ENCODE results near the gene TMC1. TPM values are rescaled to one million over a fixed set of nuclear protein-coding genes. Genes with fewer than 3 reads are reported as not detected.

The TMC1 gene
- total RNA-seq, 2 donors from 2014 or later, result not detected

DNA sequence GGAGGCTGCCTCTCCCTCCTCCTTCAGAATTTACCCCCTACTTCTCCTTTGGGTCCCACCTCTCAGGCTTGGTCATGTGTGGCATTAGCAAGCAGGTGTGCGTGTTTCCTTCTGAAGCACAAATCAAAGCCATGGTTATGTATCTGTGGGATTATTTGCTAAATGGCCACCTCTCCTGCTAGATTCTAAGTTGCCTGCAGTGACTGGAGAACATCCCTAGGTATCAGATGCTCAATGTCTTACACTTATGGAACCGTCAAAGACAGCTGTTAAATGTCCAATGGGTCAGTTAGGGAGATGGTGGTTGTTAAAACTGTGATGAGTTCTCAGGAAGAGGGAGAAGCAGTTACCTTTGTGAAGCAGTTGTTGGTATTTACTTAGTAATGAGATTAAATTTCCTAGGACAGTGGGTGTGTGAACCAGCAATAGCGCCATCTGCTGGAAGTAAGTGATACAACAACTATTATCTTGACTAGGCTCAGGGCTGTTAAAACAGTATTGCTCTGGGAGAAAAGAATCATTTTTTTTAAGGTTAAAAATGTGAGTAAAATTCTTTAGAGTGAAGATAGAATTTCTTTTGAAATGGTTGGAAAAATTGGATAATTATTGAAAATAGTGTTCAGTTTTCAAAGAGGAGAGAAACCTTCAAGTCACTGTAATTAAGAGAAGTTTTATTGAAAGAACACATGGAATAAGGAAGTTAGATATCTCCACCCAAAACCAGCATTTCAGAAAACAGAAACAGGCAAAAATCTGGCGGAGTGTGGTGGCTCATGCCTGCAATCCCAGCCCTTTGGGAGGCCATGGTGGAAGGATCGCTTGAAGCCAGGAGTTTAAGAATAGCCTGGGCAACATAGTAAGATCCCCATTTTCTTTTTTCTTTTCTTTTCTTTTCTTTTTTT lies 71.3 kb downstream of the TMC1 start:
- ATAC-seq, result peak; percentile 63 to 65
- H3K9me3 Mint-ChIP-seq, result no peaks in the 10 kb centered on the region
- peaks cover 5 to 6% of the 10 kb centered on the region in 2 donors for H3K4me1 Mint-ChIP-seq (ENCODE audit: low read depth in 2 of 2)
- no peak for DNase-seq (ENCODE audit: low spot score)
- no peaks in the 10 kb centered on the region for H3K36me3 Mint-ChIP-seq
- H3K27me3 Mint-ChIP-seq, result peaks cover 14 to 19% of the 10 kb centered on the region in 2 donors
- no peak overlapping the region for H3K4me3 Mint-ChIP-seq
- no peak overlapping the region for H3K27ac Mint-ChIP-seq

DNA sequence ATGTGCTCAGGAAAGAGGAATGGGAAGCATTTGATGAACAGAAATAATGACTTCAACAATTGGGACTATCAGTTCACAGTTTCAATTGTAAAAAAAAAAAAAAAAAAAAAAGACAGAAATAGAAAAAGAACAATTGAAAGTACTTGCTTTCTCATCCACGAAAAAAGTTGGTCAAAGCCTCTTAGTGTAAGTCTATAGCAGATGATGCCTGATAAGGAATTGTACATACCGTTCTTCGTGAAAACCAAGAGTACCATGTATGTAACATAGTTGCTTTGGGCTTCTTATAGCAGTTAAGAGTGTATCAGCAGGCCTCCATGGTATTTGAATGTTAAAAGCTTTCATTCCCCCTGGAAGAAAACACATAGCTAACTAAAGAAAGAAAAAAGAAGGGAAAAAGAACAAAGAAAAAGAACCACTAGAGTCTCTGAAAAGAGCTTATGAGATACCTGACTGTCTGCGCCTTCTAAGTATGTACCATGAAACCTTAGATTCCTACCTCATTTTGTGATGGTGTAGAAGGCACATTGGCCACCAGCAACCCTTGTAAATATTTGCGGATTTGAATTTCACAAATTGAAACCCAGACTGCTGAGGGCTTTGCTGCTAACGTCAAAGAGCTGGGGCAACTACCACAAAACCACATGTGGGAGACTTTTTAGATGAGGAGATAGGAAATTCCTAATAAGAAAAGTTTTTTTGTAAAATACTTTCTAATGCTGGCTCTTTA lies 75.2 kb downstream of the TMC1 start:
- Mint-ChIP-seq H3K36me3 (no peaks in the 10 kb centered on the region), H3K27me3 (peaks cover 11 to 19% of the 10 kb centered on the region in 2 donors), H3K9me3 (no peaks in the 10 kb centered on the region), H3K4me1 (ENCODE audit: low read depth in 2 of 2) (peaks cover 5 to 6% of the 10 kb centered on the region in 2 donors), H3K27ac (no peak overlapping the region), H3K4me3 (no peak overlapping the region)
- ATAC-seq (no peak), DNase-seq (ENCODE audit: low spot score) (no peak)

DNA sequence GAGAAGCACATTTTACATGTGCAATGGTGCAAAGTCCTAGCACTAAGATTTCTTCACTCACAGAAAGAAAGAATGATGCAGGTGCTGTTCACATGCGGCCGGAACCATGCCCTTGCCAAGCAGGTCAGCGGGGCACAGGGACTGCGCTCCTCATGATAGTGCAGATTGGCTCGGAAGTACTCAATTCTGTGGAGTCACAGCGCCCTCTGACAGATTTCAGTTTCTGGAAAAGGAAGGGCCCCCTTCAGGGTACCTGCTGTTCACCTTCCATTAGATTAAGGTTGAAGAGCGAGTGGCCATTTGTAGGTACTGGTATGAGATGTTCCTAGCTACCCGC lies 75.7 kb downstream of the TMC1 start:
- no peak overlapping the region for H3K4me3 Mint-ChIP-seq
- no peaks in the 10 kb centered on the region for H3K9me3 Mint-ChIP-seq
- ATAC-seq, result no peak
- DNase-seq (ENCODE audit: low spot score), result no peak
- H3K27ac Mint-ChIP-seq, result no peak overlapping the region
- H3K4me1 Mint-ChIP-seq (ENCODE audit: low read depth in 2 of 2), result peaks cover 5 to 6% of the 10 kb centered on the region in 2 donors
- H3K27me3 Mint-ChIP-seq, result peaks cover 11 to 19% of the 10 kb centered on the region in 2 donors
- no peaks in the 10 kb centered on the region for H3K36me3 Mint-ChIP-seq

DNA sequence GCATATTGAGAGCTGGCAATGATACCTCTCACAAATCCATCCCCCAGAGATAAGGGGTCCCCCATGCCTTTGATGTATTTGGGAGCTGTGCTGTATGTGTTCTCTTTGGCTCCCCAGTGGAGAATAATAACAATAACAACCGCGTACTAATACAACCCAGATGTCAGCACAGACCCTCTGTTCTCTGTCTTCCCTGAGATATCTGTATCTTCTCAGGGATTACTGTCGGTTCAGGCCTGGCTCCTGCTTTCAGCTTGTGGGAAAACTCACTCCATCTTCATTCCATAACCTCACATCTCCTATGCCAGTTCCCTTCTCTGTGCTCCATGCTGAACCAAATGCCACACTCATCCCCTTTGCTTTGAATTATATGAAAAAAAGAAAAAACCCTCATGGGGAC lies 76.2 kb downstream of the TMC1 start:
- no peak for DNase-seq (ENCODE audit: low spot score)
- Mint-ChIP-seq H3K4me1 (ENCODE audit: low read depth in 2 of 2) (peaks cover 5 to 6% of the 10 kb centered on the region in 2 donors), H3K4me3 (no peak overlapping the region), H3K9me3 (no peaks in the 10 kb centered on the region), H3K27ac (no peak overlapping the region), H3K36me3 (no peaks in the 10 kb centered on the region), H3K27me3 (peaks cover 9 to 19% of the 10 kb centered on the region in 2 donors)
- ATAC-seq, result no peak

DNA sequence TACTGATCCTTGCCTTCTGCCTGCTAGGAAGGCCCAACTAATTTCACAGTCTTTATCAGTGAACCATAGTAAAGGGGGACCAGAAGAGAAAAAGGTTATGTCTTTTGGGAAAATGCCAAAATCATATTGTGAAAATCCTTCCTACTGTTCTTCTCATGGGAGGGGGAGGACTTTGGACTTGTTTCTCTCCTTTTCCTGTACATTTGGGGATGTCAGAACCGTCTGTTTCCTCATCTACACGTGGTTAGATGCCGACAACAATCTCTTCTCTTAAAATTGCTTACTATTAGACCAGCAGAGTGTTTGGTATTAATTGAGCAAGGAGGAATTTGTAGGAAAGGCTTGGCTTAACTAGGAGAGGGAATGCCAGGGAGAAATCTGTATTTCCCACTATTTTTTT lies 77.2 kb downstream of the TMC1 start:
- DNase-seq (ENCODE audit: low spot score) (no peak), ATAC-seq (no peak)
- no peak overlapping the region for H3K27ac Mint-ChIP-seq
- no peaks in the 10 kb centered on the region for H3K9me3 Mint-ChIP-seq
- no peaks in the 10 kb centered on the region for H3K36me3 Mint-ChIP-seq
- H3K4me1 Mint-ChIP-seq (ENCODE audit: low read depth in 2 of 2), result peaks cover 5 to 6% of the 10 kb centered on the region in 2 donors
- peaks cover 5 to 14% of the 10 kb centered on the region in 2 donors for H3K27me3 Mint-ChIP-seq
- H3K4me3 Mint-ChIP-seq, result no peak overlapping the region

DNA sequence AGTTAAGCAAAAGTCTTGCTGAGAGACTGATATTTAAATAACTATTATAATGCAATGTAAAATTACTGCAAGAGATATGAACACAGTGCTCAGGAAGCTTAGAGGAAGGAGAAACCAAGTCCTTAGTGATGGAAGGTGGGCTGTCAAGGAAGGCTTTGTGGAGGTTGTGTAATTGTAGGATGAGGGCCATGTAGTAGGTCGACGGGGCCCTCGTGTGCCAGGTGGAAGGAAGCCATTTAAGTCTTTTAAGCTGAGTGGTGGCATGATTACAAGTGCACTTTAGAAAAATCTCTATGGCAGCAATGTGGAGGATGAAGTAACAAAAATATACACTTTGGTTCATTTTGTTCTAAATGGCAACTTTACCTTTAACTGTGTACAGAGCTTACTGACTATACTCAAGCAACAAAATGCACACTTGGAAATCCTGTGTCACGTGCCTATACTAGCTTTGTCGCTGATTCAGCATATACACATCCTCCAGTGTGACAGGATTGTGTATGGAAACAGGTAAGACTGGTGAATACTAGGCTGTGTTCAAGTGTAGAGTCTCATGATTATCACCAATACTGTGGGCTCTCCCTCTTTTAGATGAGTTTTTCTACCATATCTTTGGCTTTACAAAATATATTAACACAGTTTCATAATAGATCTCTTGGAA lies 78.6 kb downstream of the TMC1 start:
- Mint-ChIP-seq H3K27ac (no peak overlapping the region), H3K4me1 (ENCODE audit: low read depth in 2 of 2) (peaks cover 5 to 6% of the 10 kb centered on the region in 2 donors), H3K36me3 (no peaks in the 10 kb centered on the region), H3K4me3 (no peak overlapping the region), H3K27me3 (peaks cover 2 to 4% of the 10 kb centered on the region in 2 donors), H3K9me3 (no peaks in the 10 kb centered on the region)
- ATAC-seq (no peak), DNase-seq (ENCODE audit: low spot score) (no peak)

DNA sequence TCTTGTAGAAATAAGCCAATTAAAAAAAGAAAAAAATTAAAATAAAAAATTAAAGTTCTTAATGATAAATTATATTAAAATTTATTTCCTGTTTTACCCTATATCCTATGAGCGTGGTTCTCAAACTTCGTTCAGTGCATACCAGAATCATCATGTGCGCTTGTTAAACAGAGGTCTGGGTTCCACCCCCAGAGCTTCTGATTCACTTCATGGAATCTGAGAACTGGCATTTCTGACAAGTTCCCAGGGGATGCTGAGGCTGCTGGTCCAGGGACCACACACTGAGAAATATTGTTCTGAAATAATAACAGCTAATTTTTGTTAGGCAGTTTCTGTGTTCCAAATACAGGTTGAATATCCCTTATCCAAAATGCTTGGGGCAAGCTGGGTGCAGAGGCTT lies 79.3 kb downstream of the TMC1 start:
- Mint-ChIP-seq H3K27ac (no peak overlapping the region), H3K4me3 (no peak overlapping the region), H3K9me3 (no peaks in the 10 kb centered on the region), H3K27me3 (no peaks in the 10 kb centered on the region), H3K4me1 (ENCODE audit: low read depth in 2 of 2) (peaks cover 5 to 6% of the 10 kb centered on the region in 2 donors), H3K36me3 (no peaks in the 10 kb centered on the region)
- ATAC-seq, result no peak
- no peak for DNase-seq (ENCODE audit: low spot score)

DNA sequence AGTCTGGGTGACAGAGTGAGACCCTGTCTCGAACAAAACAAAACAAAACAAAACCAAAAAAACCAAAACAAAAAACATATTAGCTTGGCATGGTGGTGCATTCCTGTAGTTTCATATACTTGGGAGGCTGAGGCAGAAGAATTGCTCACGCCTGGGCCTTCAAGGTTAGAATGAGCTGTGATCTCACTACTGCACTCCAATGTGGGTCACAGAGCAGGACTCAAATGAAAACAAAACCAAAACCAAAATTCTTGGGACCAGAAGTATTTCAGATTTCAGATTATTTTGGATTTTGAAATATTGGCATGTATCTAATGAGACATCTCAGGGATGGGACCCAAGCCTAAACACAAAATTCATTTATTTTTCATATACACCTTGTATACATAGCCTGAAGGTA lies 80.2 kb downstream of the TMC1 start:
- H3K36me3 Mint-ChIP-seq, result no peaks in the 10 kb centered on the region
- peaks cover 3% of the 10 kb centered on the region in 2 donors for H3K4me1 Mint-ChIP-seq (ENCODE audit: low read depth in 2 of 2)
- H3K27ac Mint-ChIP-seq, result no peak overlapping the region
- no peak for ATAC-seq
- no peak for DNase-seq (ENCODE audit: low spot score)
- H3K9me3 Mint-ChIP-seq, result no peaks in the 10 kb centered on the region
- H3K27me3 Mint-ChIP-seq, result peaks cover 0 to 3% of the 10 kb centered on the region in 2 donors
- no peak overlapping the region for H3K4me3 Mint-ChIP-seq

DNA sequence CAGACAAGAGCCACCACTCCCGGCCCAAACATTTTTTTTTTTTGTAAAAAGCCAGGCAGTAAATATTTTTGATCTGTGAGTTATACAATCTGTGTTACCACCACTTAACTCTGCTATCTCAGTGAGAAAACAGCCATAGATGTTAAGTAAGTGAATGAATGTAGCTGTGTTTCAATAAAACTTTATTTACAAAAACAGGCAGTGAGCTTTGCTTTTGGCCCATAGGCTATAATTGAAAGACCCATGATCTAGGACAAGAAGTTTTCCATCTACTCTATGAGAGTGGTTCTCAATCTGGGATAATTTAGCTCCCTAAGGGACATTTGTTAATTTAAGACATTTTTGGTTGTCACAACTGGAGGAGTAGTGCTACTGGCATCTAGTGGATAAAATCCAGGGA lies 91.0 kb downstream of the TMC1 start:
- H3K4me1 Mint-ChIP-seq (ENCODE audit: low read depth in 2 of 2), result no peaks in the 10 kb centered on the region
- H3K9me3 Mint-ChIP-seq, result no peaks in the 10 kb centered on the region
- ATAC-seq (no peak), DNase-seq (ENCODE audit: low spot score) (no peak)
- H3K36me3 Mint-ChIP-seq, result no peaks in the 10 kb centered on the region
- peaks cover 8 to 12% of the 10 kb centered on the region in 2 donors for H3K27me3 Mint-ChIP-seq
- no peak overlapping the region for H3K27ac Mint-ChIP-seq
- no peak overlapping the region for H3K4me3 Mint-ChIP-seq

DNA sequence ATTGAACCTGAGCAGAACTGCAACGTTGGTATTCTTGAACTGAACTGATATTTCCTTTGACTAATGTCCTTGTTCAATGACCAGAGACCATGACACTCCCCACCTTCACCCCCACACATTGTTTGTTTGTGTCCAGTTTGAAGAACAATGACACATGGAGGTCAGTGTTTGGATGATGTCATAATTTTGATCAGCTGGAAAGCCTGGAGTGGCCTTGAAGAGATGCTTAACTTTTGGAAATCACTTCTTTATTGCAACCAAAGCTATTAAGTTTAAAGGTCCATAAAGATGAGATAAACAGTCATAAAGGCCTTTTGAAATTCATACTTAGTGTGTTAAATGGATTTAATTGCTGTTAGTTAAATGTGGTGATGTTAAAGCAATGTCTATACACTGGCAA lies 92.7 kb downstream of the TMC1 start:
- DNase-seq (ENCODE audit: low spot score) (no peak), ATAC-seq (no peak)
- Mint-ChIP-seq H3K27me3 (peaks cover 12 to 14% of the 10 kb centered on the region in 2 donors), H3K36me3 (no peaks in the 10 kb centered on the region), H3K9me3 (no peaks in the 10 kb centered on the region), H3K27ac (no peak overlapping the region), H3K4me1 (ENCODE audit: low read depth in 2 of 2) (no peaks in the 10 kb centered on the region), H3K4me3 (no peak overlapping the region)

DNA sequence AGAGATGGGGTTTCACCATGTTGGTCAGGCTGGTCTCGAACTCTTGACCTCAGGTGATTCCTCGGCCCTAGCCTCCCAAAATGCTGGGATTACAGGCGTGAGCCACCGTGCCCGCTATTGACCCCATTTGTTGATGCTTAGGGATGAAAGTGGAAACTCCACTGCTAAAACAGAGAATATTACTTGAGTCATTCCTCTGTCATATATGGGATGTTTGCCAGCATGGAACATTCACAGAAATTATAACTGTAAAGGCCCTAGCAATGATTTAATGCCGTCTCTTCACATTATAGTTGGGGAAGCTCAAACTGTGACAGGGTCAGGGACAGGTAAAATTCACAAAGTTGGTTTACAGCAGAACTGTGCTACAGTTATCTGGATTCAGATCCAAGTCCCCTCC lies 94.5 kb downstream of the TMC1 start:
- H3K4me3 Mint-ChIP-seq, result no peak overlapping the region
- H3K4me1 Mint-ChIP-seq (ENCODE audit: low read depth in 2 of 2), result no peaks in the 10 kb centered on the region
- ATAC-seq, result no peak

DNA sequence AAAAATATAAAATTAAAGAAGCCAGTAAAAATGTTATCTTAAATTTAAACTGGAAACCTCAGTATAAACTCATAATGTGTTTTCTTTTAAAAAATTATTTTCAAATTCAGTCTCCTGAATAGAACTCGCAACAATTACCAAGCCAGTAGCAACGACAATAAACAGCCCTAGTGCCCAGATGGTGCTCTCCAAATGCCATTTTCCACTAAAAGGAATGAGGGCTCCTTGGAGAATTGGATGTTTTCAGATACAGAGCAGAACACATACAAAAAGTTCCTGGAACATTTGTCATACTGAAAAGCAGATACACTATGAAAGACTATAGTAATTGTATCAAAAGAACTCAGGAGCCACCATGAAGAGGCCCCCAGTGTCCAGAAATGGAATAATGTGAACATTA lies 97.4 kb downstream of the TMC1 start:
- DNase-seq (ENCODE audit: low spot score) (no peak), ATAC-seq (no peak)
- Mint-ChIP-seq H3K27me3 (peaks cover 6 to 15% of the 10 kb centered on the region in 2 donors), H3K27ac (no peak overlapping the region), H3K4me3 (no peak overlapping the region), H3K4me1 (ENCODE audit: low read depth in 2 of 2) (no peaks in the 10 kb centered on the region), H3K36me3 (no peaks in the 10 kb centered on the region), H3K9me3 (no peaks in the 10 kb centered on the region)

More for the DNA sequence above, 94.5 kb downstream of the TMC1 start:
- H3K9me3 Mint-ChIP-seq, result no peaks in the 10 kb centered on the region
- H3K27me3 Mint-ChIP-seq, result peaks cover 11 to 12% of the 10 kb centered on the region in 2 donors
- H3K36me3 Mint-ChIP-seq, result no peaks in the 10 kb centered on the region
- DNase-seq (ENCODE audit: low spot score), result no peak
- H3K27ac Mint-ChIP-seq, result no peak overlapping the region

DNA sequence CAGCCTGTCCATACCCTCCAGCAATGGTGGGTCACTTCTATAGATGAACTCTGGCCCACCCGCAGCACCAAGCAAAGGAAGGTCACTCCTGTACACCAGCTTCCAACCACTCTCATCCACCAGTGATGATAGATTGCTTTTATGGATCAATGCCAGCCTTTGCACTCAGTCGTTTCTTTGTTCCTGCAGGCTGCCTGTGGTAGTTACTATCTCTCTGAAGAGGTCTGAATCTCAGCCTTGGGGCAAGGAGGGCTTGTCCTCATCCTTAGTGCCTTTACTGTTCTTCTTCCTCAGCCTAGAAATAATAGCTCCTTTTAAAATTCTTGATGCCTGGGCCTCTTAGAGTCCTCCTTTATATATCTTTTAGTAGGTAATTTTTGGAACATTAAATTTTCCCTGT lies 100.8 kb downstream of the TMC1 start:
- ATAC-seq, result peak in 1 of 2 donors; percentile 32
- DNase-seq (ENCODE audit: low spot score), result no peak
- no peaks in the 10 kb centered on the region for H3K9me3 Mint-ChIP-seq
- H3K4me3 Mint-ChIP-seq, result no peak overlapping the region
- H3K27me3 Mint-ChIP-seq, result peaks cover 6 to 32% of the 10 kb centered on the region in 2 donors
- H3K36me3 Mint-ChIP-seq, result no peaks in the 10 kb centered on the region
- no peak overlapping the region for H3K27ac Mint-ChIP-seq
- no peaks in the 10 kb centered on the region for H3K4me1 Mint-ChIP-seq (ENCODE audit: low read depth in 2 of 2)

DNA sequence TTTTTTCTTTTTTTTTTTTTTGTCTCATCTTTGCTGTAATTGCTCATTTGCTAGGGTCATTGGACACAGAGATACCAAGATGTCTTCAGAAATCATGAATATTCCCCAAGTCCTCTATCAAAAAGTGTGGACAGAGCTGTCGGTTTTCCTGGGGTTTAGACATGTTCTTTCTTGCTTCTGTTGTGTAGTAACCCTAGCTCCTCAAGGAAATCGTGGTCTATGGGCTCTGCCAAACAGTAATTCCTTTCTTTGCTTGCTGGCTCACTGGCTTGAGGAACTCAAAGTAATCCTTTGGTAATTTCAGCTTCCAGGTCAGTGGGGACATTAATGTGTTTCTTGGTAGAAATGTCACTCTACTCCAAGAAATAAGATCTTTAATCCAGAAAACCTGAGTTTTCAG lies 101.7 kb downstream of the TMC1 start:
- ATAC-seq (no peak), DNase-seq (ENCODE audit: low spot score) (no peak)
- no peak overlapping the region for H3K27ac Mint-ChIP-seq
- no peak overlapping the region for H3K4me3 Mint-ChIP-seq
- no peaks in the 10 kb centered on the region for H3K4me1 Mint-ChIP-seq (ENCODE audit: low read depth in 2 of 2)
- no peaks in the 10 kb centered on the region for H3K9me3 Mint-ChIP-seq
- no peaks in the 10 kb centered on the region for H3K36me3 Mint-ChIP-seq
- H3K27me3 Mint-ChIP-seq, result peaks cover 6 to 26% of the 10 kb centered on the region in 2 donors
